HepG2 (cell line): ENCODE results near the gene RNF149. TPM values are rescaled to one million over a fixed set of nuclear protein-coding genes. Genes with fewer than 3 reads are reported as not detected.

Experiments
- AKAP8 ChIP-seq: sonication (generic); formaldehyde crosslinking; IDR thresholded peaks from 2 replicates; pipeline ENCODE4 v1.5.1; 2020; ENCODE audit warnings: mild to moderate bottlenecking, missing genetic modification reagents
- CCDC6 ChIP-seq: sonication (generic); formaldehyde crosslinking; IDR thresholded peaks from 2 replicates; pipeline ENCODE4 v1.8.1; 2022; ENCODE audit warnings: mild to moderate bottlenecking, missing genetic modification reagents, moderate library complexity
- CHD4 ChIP-seq: fragments of 200-600 bp; sonication (generic); IDR thresholded peaks from 2 replicates; pipeline ENCODE4 v1.7.0; 2017; ENCODE audit warnings: mild to moderate bottlenecking, low read length, borderline replicate concordance
- GZF1 ChIP-seq: sonication (generic); formaldehyde crosslinking; IDR thresholded peaks from 2 replicates; pipeline ENCODE4 v1.5.1; 2020; ENCODE audit warnings: mild to moderate bottlenecking, missing genetic modification reagents
- HNRNPUL1 ChIP-seq: fragments of 200-400 bp; formaldehyde crosslinking; IDR thresholded peaks from 2 replicates; pipeline ENCODE4 v1.6.1; 2017; ENCODE audit warnings: low read depth, mild to moderate bottlenecking, low read length, moderate library complexity
- NR1H2 ChIP-seq: sonication (generic); formaldehyde crosslinking; IDR thresholded peaks from 2 replicates; pipeline ENCODE4 v1.8.1; 2022; ENCODE audit warnings: low read depth, missing genetic modification reagents, borderline replicate concordance
- RBM39 ChIP-seq: fragments of 200-400 bp; formaldehyde crosslinking; IDR thresholded peaks from one replicate; pipeline ENCODE4 v1.6.1; 2018; ENCODE audit warnings: antibody characterized with exemption, mild to moderate bottlenecking, low read depth, low read length; ENCODE audit not compliant: poor library complexity, severe bottlenecking
- RXRA ChIP-seq: sonication (generic); formaldehyde crosslinking; IDR thresholded peaks from 2 replicates; pipeline ENCODE4 v1.5.1; 2020; ENCODE audit warnings: missing genetic modification reagents
- SMAD9 ChIP-seq: sonication (generic); formaldehyde crosslinking; IDR thresholded peaks from 2 replicates; pipeline ENCODE4 v1.5.1; 2020; ENCODE audit warnings: mild to moderate bottlenecking, missing genetic modification reagents
- XRCC5 ChIP-seq: fragments of 200-400 bp; formaldehyde crosslinking; optimal IDR thresholded peaks from 2 replicates; pipeline ENCODE3; 2017; ENCODE audit warnings: mild to moderate bottlenecking, low read length
- ZNF234 ChIP-seq: sonication (generic); formaldehyde crosslinking; conservative IDR thresholded peaks from 2 replicates; pipeline ENCODE4 v1.5.1; 2020; ENCODE audit warnings: mild to moderate bottlenecking, missing genetic modification reagents
- ZNF468 ChIP-seq: sonication (generic); formaldehyde crosslinking; IDR thresholded peaks from 2 replicates; pipeline ENCODE4 v1.8.0; 2022; ENCODE audit warnings: mild to moderate bottlenecking, moderate library complexity, missing genetic modification reagents
- ZNF605 ChIP-seq: sonication (generic); formaldehyde crosslinking; IDR thresholded peaks from 2 replicates; pipeline ENCODE4 v1.8.0; 2022; ENCODE audit warnings: mild to moderate bottlenecking, missing genetic modification reagents
- ZNF607 ChIP-seq: sonication (generic); formaldehyde crosslinking; IDR thresholded peaks from 2 replicates; pipeline ENCODE4 v1.5.1; 2020; ENCODE audit warnings: missing genetic modification reagents, mild to moderate bottlenecking, borderline replicate concordance
- ZSCAN30 ChIP-seq: sonication (generic); formaldehyde crosslinking; IDR thresholded peaks from 2 replicates; pipeline ENCODE4 v1.5.0; 2020; ENCODE audit warnings: mild to moderate bottlenecking, missing genetic modification reagents
- polyA plus RNA-seq, 8 experiments: library from polyadenylated mRNA; depleted of rRNA in 3 of 8; stranded (reverse) in 7 of 8; unstranded in 1 of 8; fragments of >200 nt; fragmentation: Illumina TruSeq in 4 of 8; extraction: Trizol in 4 of 8; gene quantifications; 2 replicates each; pipeline versions ENCODE4 v1.2.1 to v1.2.3, GENCODE V29; 2011 to 2016; ENCODE audit warnings: low read depth in 4 of 8, missing spikeins in 1 of 8, mixed read lengths in 1 of 8; ENCODE audit not compliant: insufficient read depth in 1 of 8
- total RNA-seq, 5 experiments: library from RNA; depleted of rRNA; stranded (reverse); fragments of >200 nt; fragmentation: Illumina TruSeq; extraction: Trizol; gene quantifications; 2 replicates each; pipeline ENCODE4 v1.2.3, GENCODE V29; 2016; ENCODE audit warnings: low read depth in 1 of 5
- TF ChIP-seq, protein P1 (sequence below): sonication (generic); formaldehyde crosslinking; IDR thresholded peaks from 2 replicates; pipeline ENCODE4 v1.5.0; 2020; ENCODE audit warnings: missing genetic modification reagents
- TF ChIP-seq, protein P2 (sequence below): sonication (generic); formaldehyde crosslinking; IDR thresholded peaks from 2 replicates; pipeline ENCODE4 v1.5.1; 2020; ENCODE audit warnings: missing genetic modification reagents, mild to moderate bottlenecking, borderline replicate concordance
- TF ChIP-seq, protein P3 (sequence below): IDR thresholded peaks from 2 replicates; pipeline ENCODE4 v1.6.1; 2018; ENCODE audit warnings: missing genetic modification reagents
- TF ChIP-seq, protein P4 (sequence below): sonication (generic); formaldehyde crosslinking; IDR thresholded peaks from 2 replicates; pipeline ENCODE4 v1.4.0; 2020; ENCODE audit warnings: mild to moderate bottlenecking, missing genetic modification reagents
- TF ChIP-seq, protein P5 (sequence below): sonication (generic); formaldehyde crosslinking; IDR thresholded peaks from 2 replicates; pipeline ENCODE4 v1.5.1; 2020; ENCODE audit warnings: mild to moderate bottlenecking, missing genetic modification reagents, borderline replicate concordance

The RNF149 gene
- total and polyA plus RNA-seq, 2 of the 13 experiments (the other 11 are each of a cell fraction or from before 2014, with no cell fraction given): 87.6 to 109 TPM

DNA sequence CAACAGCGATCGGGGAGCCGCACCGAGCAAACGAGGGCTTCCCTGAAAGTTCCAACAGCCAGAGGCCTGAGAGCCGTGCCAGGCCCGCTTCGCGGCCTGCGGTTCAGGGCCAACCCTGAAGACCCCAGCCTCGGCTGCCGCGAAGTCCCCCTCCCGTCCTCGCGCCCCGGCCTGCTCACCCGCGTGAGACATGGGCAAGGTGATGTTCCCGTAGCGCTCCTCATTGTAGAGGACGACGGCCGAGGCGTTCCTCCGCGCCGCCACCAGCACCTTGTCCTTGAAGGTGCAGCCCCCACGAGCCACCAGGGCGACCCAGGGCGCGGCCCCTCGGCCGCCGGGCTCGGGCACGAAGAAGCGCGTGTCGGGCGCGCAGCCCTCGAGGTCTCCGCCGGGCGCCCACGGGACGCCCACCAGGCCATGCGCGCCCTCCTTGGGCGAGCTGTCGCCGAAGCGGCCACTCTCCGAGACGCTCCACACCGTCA, 510 bp downstream of the RNF149 start (continued):
- TF ChIP-seq CHD4 (no peak), GZF1 (CRISPR knock-in tag) (no peak), CCDC6 (CRISPR knock-in tag) (peak; percentile 16), RBM39 (peak; percentile 26), AKAP8 (no peak), ZSCAN30 (CRISPR knock-in tag) (0 out of 2 replicates have a peak, but pooled peaks have one; percentile 9), XRCC5 (peak; percentile 4), ZNF234 (peak; percentile 28; the same call in 1 of the 2 replicates), RXRA (CRISPR knock-in tag) (peak; percentile 25; the same call in 1 of the 2 replicates), NR1H2 (peak; percentile 34; the same call in 1 of the 2 replicates), ZNF607 (CRISPR knock-in tag) (0 out of 2 replicates have a peak, but pooled peaks have one; percentile 45), ZNF605 (CRISPR knock-in tag) (no peak), SMAD9 (CRISPR knock-in tag) (no peak), HNRNPUL1 (no peak), ZNF468 (CRISPR knock-in tag) (no peak)
- TF ChIP-seq, protein P1, sequence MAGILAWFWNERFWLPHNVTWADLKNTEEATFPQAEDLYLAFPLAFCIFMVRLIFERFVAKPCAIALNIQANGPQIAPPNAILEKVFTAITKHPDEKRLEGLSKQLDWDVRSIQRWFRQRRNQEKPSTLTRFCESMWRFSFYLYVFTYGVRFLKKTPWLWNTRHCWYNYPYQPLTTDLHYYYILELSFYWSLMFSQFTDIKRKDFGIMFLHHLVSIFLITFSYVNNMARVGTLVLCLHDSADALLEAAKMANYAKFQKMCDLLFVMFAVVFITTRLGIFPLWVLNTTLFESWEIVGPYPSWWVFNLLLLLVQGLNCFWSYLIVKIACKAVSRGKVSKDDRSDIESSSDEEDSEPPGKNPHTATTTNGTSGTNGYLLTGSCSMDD (CRISPR knock-in tag): no peak
- TF ChIP-seq, protein P2, sequence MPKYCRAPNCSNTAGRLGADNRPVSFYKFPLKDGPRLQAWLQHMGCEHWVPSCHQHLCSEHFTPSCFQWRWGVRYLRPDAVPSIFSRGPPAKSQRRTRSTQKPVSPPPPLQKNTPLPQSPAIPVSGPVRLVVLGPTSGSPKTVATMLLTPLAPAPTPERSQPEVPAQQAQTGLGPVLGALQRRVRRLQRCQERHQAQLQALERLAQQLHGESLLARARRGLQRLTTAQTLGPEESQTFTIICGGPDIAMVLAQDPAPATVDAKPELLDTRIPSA (CRISPR knock-in tag): peak; percentile 34; the same call in 1 of the 2 replicates
- TF ChIP-seq, protein P3, sequence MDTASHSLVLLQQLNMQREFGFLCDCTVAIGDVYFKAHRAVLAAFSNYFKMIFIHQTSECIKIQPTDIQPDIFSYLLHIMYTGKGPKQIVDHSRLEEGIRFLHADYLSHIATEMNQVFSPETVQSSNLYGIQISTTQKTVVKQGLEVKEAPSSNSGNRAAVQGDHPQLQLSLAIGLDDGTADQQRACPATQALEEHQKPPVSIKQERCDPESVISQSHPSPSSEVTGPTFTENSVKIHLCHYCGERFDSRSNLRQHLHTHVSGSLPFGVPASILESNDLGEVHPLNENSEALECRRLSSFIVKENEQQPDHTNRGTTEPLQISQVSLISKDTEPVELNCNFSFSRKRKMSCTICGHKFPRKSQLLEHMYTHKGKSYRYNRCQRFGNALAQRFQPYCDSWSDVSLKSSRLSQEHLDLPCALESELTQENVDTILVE (CRISPR knock-in tag): no peak
- TF ChIP-seq, protein P4, sequence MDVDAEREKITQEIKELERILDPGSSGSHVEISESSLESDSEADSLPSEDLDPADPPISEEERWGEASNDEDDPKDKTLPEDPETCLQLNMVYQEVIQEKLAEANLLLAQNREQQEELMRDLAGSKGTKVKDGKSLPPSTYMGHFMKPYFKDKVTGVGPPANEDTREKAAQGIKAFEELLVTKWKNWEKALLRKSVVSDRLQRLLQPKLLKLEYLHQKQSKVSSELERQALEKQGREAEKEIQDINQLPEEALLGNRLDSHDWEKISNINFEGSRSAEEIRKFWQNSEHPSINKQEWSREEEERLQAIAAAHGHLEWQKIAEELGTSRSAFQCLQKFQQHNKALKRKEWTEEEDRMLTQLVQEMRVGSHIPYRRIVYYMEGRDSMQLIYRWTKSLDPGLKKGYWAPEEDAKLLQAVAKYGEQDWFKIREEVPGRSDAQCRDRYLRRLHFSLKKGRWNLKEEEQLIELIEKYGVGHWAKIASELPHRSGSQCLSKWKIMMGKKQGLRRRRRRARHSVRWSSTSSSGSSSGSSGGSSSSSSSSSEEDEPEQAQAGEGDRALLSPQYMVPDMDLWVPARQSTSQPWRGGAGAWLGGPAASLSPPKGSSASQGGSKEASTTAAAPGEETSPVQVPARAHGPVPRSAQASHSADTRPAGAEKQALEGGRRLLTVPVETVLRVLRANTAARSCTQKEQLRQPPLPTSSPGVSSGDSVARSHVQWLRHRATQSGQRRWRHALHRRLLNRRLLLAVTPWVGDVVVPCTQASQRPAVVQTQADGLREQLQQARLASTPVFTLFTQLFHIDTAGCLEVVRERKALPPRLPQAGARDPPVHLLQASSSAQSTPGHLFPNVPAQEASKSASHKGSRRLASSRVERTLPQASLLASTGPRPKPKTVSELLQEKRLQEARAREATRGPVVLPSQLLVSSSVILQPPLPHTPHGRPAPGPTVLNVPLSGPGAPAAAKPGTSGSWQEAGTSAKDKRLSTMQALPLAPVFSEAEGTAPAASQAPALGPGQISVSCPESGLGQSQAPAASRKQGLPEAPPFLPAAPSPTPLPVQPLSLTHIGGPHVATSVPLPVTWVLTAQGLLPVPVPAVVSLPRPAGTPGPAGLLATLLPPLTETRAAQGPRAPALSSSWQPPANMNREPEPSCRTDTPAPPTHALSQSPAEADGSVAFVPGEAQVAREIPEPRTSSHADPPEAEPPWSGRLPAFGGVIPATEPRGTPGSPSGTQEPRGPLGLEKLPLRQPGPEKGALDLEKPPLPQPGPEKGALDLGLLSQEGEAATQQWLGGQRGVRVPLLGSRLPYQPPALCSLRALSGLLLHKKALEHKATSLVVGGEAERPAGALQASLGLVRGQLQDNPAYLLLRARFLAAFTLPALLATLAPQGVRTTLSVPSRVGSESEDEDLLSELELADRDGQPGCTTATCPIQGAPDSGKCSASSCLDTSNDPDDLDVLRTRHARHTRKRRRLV (CRISPR knock-in tag): no peak
- TF ChIP-seq, protein P5, sequence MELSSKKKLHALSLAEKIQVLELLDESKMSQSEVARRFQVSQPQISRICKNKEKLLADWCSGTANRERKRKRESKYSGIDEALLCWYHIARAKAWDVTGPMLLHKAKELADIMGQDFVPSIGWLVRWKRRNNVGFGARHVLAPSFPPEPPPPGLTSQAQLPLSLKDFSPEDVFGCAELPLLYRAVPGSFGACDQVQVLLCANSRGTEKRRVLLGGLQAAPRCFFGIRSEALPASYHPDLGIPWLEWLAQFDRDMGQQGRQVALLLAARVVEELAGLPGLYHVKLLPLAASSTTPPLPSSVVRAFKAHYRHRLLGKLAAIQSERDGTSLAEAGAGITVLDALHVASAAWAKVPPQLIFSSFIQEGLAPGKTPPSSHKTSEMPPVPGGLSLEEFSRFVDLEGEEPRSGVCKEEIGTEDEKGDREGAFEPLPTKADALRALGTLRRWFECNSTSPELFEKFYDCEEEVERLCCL (CRISPR knock-in tag): no peak
